HG03558 (cell line): ENCODE data around the gene SLC2A14.
"Not testable (repeated sequence)": the region's sequence is repeated elsewhere in the genome, so short reads cannot be mapped to it uniquely, and the experiment has no call there.

ENCODE experiments used
- ATAC-seq: cut with Tn5 transposase; IDR thresholded peaks from one replicate; pipeline ENCODE4 v1.9.1; 2021; ENCODE audit warnings: moderate number of reproducible peaks; ENCODE audit not compliant: unreplicated experiment; ENCODE audit errors: extremely low read depth

SLC2A14 gene

DNA sequence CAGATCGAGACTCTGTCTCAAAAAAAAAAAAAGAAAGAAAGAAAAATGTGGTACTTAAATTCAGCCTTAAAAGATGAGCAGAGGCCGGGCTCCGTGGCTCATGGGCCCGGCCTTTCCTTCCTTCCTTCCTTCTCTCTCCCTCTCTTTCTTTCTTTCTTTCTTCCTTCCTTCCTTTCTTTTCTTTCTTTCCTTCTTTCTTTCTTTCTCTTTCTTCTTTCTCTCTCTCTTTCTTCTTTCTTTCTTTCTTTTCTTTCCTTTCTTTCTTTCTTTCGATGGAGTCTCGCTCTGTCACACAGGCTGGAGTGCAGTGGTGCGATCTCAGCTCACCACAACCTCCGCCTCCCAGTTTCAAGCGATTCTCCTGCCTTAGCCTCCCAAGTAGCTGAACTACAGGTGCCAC is 89.3 kb downstream of the SLC2A14 start:
- not testable (repeated sequence) for ATAC-seq

DNA sequence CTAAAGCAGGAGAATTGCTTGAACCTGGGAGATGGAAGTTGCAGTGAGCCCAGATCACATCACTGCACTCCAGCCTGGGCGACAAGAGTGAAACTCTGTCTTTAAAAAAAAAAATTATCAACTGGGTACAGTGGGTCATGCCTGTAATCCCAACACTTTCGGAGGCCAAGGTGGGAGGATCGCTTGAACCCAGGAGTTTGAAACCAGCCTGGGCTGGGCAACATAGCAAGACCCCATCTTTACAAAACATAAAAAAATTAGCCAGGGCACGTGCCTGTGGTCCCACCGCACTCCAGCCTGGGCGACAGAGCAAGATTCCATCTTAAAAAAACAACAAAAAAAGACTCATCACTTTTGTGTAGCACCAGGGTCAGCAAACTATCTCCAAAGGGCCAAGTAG is 90.7 kb downstream of the SLC2A14 start:
- ATAC-seq = no peak

- ATAC-seq = no peak
Measured at GRCh38 chr12:7781274-7781673, 91.4 kb downstream of the SLC2A14 start.

GRCh38 chr12:7769999-7770398 is 102.7 kb downstream of the SLC2A14 start:
- ATAC-seq = no peak
